Glutamatergic neuron (in vitro differentiated cells): ENCODE measurements around the gene SKAP2. TPM values are rescaled to one million over a fixed set of nuclear protein-coding genes. Genes with fewer than 3 reads are reported as not detected.

Experiments
- total RNA-seq: library from RNA; stranded (reverse); fragmentation: NEBNext Ultra II Directional; extraction: Animal tissue kit (Norgen Biotek cat#: 25700); gene quantifications from one replicate; pipeline ENCODE4 v1.2.1, GENCODE V29; 2021; ENCODE audit not compliant: unreplicated experiment

The SKAP2 gene
- total RNA-seq, 1 donor from 2014 or later = 12.1 TPM

Other genes with a start within 250 kb of the SKAP2 start
- not detected for gene HOXA1, start 231.4 kb upstream of the SKAP2 start, total RNA-seq
- gene HOXA2, start 238.1 kb upstream of the SKAP2 start, total RNA-seq = not detected